Neural progenitor cell (in vitro differentiated cells): ENCODE data around the gene MAPK8.

Experiments used
- EZH2 ChIP-seq: fragments of 200-600 bp; sonication (generic); IDR thresholded peaks from 2 replicates; pipeline ENCODE4 v1.6.1; 2017; ENCODE audit warnings: antibody characterized with exemption, mild to moderate bottlenecking, moderate library complexity
- EZH2phosphoT487 ChIP-seq: fragments of 200-600 bp; sonication (generic); IDR thresholded peaks from 2 replicates; pipeline ENCODE4 v1.6.1; 2017; ENCODE audit warnings: antibody characterized with exemption
- TF ChIP-seq, protein P1 (sequence below): fragments of 200-600 bp; sonication (generic); IDR thresholded peaks from 2 replicates; pipeline ENCODE4 v1.5.1; 2017; ENCODE audit warnings: antibody characterized with exemption, mild to moderate bottlenecking

DNA sequence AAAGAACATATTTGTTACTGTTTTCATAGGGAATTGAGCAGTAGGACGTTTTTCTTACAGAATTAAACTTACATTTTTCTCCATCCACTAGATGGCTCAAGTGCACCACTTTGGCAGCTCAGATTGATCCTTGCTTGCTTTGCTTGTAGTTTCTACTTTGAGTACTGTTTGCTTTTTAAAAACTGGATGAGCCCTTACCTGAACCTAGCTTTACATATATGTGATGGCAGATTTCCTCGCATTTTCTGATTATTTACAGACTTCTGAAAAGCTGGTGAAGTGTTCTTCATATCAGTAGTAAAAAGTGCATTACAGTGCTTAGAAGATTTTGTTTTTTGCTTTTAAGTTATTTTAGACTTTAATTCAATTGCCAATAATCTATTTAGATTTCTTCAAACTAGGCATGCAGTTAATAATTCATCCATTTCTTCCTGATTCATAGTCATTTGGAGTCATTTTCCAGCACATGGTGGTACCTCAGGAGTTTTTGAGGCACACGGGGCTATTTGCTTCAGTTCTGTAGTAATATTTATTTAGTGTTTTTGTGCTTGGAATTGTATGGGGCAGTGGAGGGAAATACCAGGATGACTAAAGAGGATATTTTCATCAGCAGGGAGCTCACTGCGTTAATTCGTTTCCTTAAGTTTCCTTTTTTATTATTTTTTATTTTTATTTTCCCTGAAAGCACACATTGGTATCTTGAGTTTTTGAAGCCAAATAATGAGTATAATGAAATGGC lies 57.3 kb downstream of the MAPK8 start:
- TF ChIP-seq, protein P1, sequence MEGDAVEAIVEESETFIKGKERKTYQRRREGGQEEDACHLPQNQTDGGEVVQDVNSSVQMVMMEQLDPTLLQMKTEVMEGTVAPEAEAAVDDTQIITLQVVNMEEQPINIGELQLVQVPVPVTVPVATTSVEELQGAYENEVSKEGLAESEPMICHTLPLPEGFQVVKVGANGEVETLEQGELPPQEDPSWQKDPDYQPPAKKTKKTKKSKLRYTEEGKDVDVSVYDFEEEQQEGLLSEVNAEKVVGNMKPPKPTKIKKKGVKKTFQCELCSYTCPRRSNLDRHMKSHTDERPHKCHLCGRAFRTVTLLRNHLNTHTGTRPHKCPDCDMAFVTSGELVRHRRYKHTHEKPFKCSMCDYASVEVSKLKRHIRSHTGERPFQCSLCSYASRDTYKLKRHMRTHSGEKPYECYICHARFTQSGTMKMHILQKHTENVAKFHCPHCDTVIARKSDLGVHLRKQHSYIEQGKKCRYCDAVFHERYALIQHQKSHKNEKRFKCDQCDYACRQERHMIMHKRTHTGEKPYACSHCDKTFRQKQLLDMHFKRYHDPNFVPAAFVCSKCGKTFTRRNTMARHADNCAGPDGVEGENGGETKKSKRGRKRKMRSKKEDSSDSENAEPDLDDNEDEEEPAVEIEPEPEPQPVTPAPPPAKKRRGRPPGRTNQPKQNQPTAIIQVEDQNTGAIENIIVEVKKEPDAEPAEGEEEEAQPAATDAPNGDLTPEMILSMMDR = peak; percentile 76
- TF ChIP-seq EZH2 (no peak), EZH2phosphoT487 (no peak)
